Hepatocyte (in vitro differentiated cells): ENCODE data around the gene IGDCC3. TPM values are rescaled to one million over a fixed set of nuclear protein-coding genes. Genes with fewer than 3 reads are reported as not detected.

Experiments
- DNase-seq: peaks from one replicate; pipeline ENCODE4 v3.0.0-alpha.2; 2016; ENCODE audit warnings: low spot score
- H2AFZ ChIP-seq: fragments of 200-600 bp; sonication (generic); 2 replicates; pipeline ENCODE4 v1.6.0; 2016; ENCODE audit warnings: antibody characterized with exemption, mild to moderate bottlenecking
- H3K27ac ChIP-seq: fragments of 200-600 bp; sonication (generic); 2 replicates; pipeline ENCODE4 v1.5.1; 2016; ENCODE audit warnings: mild to moderate bottlenecking
- H3K27me3 ChIP-seq: fragments of 200-600 bp; sonication (generic); 2 replicates; pipeline ENCODE4 v1.6.1; 2016
- H3K36me3 ChIP-seq: fragments of 200-600 bp; sonication (generic); replicated peaks from 2 replicates; pipeline ENCODE4 v1.5.1; 2016; ENCODE audit warnings: low read depth; ENCODE audit not compliant: insufficient read depth
- H3K4me1 ChIP-seq: fragments of 200-600 bp; sonication (generic); 2 replicates; pipeline ENCODE4 v1.5.1; 2016; ENCODE audit warnings: mild to moderate bottlenecking, moderate library complexity; ENCODE audit not compliant: insufficient read depth
- H3K4me2 ChIP-seq: fragments of 200-600 bp; sonication (generic); 2 replicates; pipeline ENCODE4 v1.6.0; 2016
- H3K4me3 ChIP-seq: fragments of 200-600 bp; sonication (generic); 2 replicates; pipeline ENCODE4 v1.5.1; 2016; ENCODE audit warnings: mild to moderate bottlenecking
- H3K79me2 ChIP-seq: fragments of 200-600 bp; sonication (generic); 2 replicates; pipeline ENCODE4 v1.6.0; 2017; ENCODE audit warnings: mild to moderate bottlenecking
- H3K9me2 ChIP-seq: fragments of 200-600 bp; sonication (generic); replicated peaks from 2 replicates; pipeline ENCODE4 v1.6.0; 2017; ENCODE audit warnings: mild to moderate bottlenecking; ENCODE audit not compliant: insufficient read depth
- H3K9me3 ChIP-seq: fragments of 200-600 bp; sonication (generic); 2 replicates; pipeline ENCODE4 v1.5.1; 2016; ENCODE audit warnings: low read depth, mild to moderate bottlenecking
- H4K20me1 ChIP-seq: fragments of 200-600 bp; sonication (generic); 2 replicates; pipeline ENCODE4 v1.6.0; 2016; ENCODE audit warnings: mild to moderate bottlenecking; ENCODE audit not compliant: insufficient read depth, poor library complexity, severe bottlenecking
- CTCF ChIP-seq: fragments of 200-600 bp; sonication (generic); IDR thresholded peaks from 2 replicates; pipeline ENCODE4 v1.5.1; 2016; ENCODE audit warnings: antibody characterized with exemption, mild to moderate bottlenecking; ENCODE audit not compliant: poor library complexity
- EZH2 ChIP-seq: fragments of 200-600 bp; sonication (generic); IDR thresholded peaks from 2 replicates; pipeline ENCODE4 v1.6.1; 2016; ENCODE audit warnings: antibody characterized with exemption, mild to moderate bottlenecking, borderline replicate concordance
- EZH2phosphoT487 ChIP-seq: fragments of 200-600 bp; sonication (generic); IDR thresholded peaks from one replicate; pipeline ENCODE4 v1.6.1; 2018; ENCODE audit warnings: antibody characterized with exemption, mild to moderate bottlenecking, low read depth, moderate library complexity; ENCODE audit not compliant: unreplicated experiment, severe bottlenecking
- WGBS: methylation state at CpG from one replicate; pipeline ENCODE4 v1.1.6; 2016; ENCODE audit warnings: low lambda C conversion rate; ENCODE audit errors: missing lambda C conversion rate; 5-methylcytosine and 5-hydroxymethylcytosine counted together
- polyA plus RNA-seq: library from polyadenylated mRNA; unstranded; fragments of >200 nt; fragmentation: Nextera tagmentation; extraction: Ambion mirVana; gene quantifications from 2 replicates; pipeline ENCODE4 v1.2.1, GENCODE V29; 2016
- total RNA-seq: library from RNA; depleted of rRNA; stranded (reverse); fragments of >200 nt; gene quantifications from 2 replicates; pipeline ENCODE4 v1.2.3, GENCODE V29; 2014

The IGDCC3 gene
- total and polyA plus RNA-seq, 2 experiments from 2014 or later: 8.1 to 14.8 TPM

GRCh38 chr15:65312400-65312916, 65.3 kb downstream of the IGDCC3 start:
- H3K79me2 ChIP-seq: no peaks in the 10 kb centered on the region
- no peak overlapping the region for H3K4me3 ChIP-seq
- H3K9me3 ChIP-seq: no peaks in the 10 kb centered on the region
- no peaks in the 10 kb centered on the region for H3K9me2 ChIP-seq
- no peak overlapping the region for H3K27ac ChIP-seq
- H3K27me3 ChIP-seq: no peaks in the 10 kb centered on the region
- H4K20me1 ChIP-seq: no peaks in the 10 kb centered on the region
- peaks cover 2% of the 10 kb centered on the region for H3K4me1 ChIP-seq
- H3K4me2 ChIP-seq: no peak overlapping the region
- no peak for TF ChIP-seq CTCF
- no peak for TF ChIP-seq EZH2phosphoT487
- no peak for TF ChIP-seq EZH2
- H3K36me3 ChIP-seq: no peaks in the 10 kb centered on the region
- WGBS: 45% methylated on average over 11 of the region's 11 CpGs
- DNase-seq: no peak
- H2AFZ ChIP-seq: no peak overlapping the region

DNA sequence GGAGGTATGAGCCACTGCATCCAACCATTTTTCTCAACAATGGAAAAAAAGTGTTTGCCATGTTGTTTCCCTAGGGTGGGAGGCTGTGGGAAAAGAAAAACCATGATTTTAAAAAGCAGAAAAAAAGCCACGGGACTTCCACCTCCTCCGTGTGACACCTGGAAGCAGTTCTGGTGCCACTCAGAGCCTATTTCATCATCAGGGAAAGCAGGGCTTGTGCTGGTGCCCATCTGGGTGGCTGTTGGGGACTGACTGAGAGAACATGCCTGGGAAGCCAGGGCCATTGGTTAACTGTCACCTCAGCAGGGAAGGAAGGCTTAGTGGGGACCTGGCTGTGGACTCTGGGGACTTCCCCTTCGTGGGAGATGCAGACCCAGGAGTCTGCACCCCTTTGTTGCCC, 66.0 kb downstream of the IGDCC3 start:
- Histone ChIP-seq H3K79me2 (no peaks in the 10 kb centered on the region), H3K36me3 (no peaks in the 10 kb centered on the region), H3K9me3 (no peaks in the 10 kb centered on the region), H3K4me2 (no peak overlapping the region), H2AFZ (no peak overlapping the region), H4K20me1 (no peaks in the 10 kb centered on the region), H3K27ac (no peak overlapping the region), H3K4me3 (no peak overlapping the region), H3K4me1 (peaks cover 2% of the 10 kb centered on the region), H3K27me3 (no peaks in the 10 kb centered on the region), H3K9me2 (no peaks in the 10 kb centered on the region)
- TF ChIP-seq EZH2: no peak
- no peak for TF ChIP-seq EZH2phosphoT487
- no peak for TF ChIP-seq CTCF
- 65% methylated on average over 3 of the region's 3 CpGs for WGBS
- no peak for DNase-seq

DNA sequence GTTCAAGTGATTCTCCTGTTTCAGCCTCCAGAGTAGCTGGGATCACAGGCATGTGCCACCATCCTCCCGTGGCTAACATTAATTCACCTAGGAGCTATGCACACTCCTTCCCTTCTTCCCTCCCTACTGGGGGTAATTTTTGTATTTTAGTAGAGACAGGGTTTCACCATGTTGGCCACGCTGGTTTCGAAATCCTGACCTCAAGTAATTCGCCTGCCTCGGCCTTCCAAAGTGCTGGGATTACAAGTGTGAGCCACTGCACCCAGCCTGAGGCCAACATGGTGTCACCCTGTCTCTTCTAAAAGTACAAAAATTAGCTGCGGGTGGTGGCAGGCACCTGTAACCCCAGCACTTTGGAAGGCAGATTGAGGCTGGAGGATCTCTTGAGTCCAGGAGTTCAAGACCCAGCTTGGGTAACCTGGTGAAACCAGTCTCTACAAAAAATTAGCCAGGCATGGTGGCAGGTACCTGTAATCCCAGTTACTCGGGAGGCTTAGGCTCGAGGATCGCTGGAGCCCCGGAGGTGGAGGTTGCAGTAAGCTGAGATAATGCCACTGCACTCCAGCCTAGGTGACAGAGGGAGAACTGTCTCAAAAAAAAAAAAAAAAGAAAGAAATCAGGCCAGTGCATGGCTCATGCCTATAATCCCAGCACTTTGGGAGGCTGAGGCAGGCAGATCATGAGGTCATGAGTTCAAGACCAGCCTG, 67.2 kb downstream of the IGDCC3 start:
- H3K4me2 ChIP-seq: no peak overlapping the region
- no peaks in the 10 kb centered on the region for H3K9me2 ChIP-seq
- H3K36me3 ChIP-seq: no peaks in the 10 kb centered on the region
- H3K79me2 ChIP-seq: no peaks in the 10 kb centered on the region
- no peaks in the 10 kb centered on the region for H3K9me3 ChIP-seq
- no peak overlapping the region for H3K4me3 ChIP-seq
- no peaks in the 10 kb centered on the region for H4K20me1 ChIP-seq
- no peak overlapping the region for H2AFZ ChIP-seq
- no peaks in the 10 kb centered on the region for H3K27me3 ChIP-seq
- peaks cover 2% of the 10 kb centered on the region for H3K4me1 ChIP-seq
- no peak overlapping the region for H3K27ac ChIP-seq
- TF ChIP-seq CTCF (no peak), EZH2phosphoT487 (no peak), EZH2 (no peak)
- no peak for DNase-seq
- 90% methylated on average over 10 of the region's 10 CpGs for WGBS
